Suprapubic skin (tissue), 3 donors: ENCODE data around the gene RTTN.

Experiments
- EP300 ChIP-seq: sonication (generic); formaldehyde crosslinking; IDR thresholded peaks from one replicate; pipeline ENCODE4 v1.6.1; 2017; ENCODE audit warnings: antibody characterized with exemption
- TF ChIP-seq, protein P1 (sequence below), 2 donors: fragments of 200-600 bp in 1 of 2; fragments of 450-650 bp in 1 of 2; sonication (generic) in 1 of 2; IDR thresholded peaks; one replicate each; pipeline ENCODE4 v1.5.1; 2016 to 2019; ENCODE audit warnings: antibody characterized with exemption in 2 of 2, mild to moderate bottlenecking in 1 of 2, moderate library complexity in 1 of 2

DNA sequence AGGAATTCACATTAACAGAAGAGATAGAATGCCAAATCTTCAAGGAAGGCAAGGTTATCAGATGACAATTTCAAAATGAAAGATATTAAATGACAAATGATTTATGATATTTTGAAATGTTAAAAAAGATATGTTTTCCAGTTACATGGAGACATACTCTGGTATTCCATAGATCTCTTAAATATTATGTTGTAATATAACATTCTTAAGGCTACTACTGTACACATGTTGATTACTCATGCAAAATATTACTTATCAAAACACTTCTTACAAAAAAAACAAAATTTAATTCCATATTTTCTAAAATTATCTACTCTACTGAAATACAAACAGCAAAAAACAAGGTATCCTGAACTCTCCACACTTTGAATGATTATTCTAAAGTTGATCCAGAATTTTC lies 22.9 kb downstream of the RTTN start:
- TF ChIP-seq, protein P1, sequence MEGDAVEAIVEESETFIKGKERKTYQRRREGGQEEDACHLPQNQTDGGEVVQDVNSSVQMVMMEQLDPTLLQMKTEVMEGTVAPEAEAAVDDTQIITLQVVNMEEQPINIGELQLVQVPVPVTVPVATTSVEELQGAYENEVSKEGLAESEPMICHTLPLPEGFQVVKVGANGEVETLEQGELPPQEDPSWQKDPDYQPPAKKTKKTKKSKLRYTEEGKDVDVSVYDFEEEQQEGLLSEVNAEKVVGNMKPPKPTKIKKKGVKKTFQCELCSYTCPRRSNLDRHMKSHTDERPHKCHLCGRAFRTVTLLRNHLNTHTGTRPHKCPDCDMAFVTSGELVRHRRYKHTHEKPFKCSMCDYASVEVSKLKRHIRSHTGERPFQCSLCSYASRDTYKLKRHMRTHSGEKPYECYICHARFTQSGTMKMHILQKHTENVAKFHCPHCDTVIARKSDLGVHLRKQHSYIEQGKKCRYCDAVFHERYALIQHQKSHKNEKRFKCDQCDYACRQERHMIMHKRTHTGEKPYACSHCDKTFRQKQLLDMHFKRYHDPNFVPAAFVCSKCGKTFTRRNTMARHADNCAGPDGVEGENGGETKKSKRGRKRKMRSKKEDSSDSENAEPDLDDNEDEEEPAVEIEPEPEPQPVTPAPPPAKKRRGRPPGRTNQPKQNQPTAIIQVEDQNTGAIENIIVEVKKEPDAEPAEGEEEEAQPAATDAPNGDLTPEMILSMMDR (IDR thresholded peaks at IDR 0.05) = no peak
- no peak for TF ChIP-seq EP300
